Adipocyte (in vitro differentiated cells): ENCODE measurements around the gene SNX8.

Source experiments
- DNase-seq: peaks from one replicate; pipeline ENCODE4 v3.0.0-alpha.2; 2015; ENCODE audit warnings: low read depth
- H3K27me3 ChIP-seq: replicated peaks from 2 replicates; pipeline ENCODE4 v1.7.0; 2013; ENCODE audit warnings: mild to moderate bottlenecking, low read length, moderate library complexity; ENCODE audit not compliant: control insufficient read depth, insufficient read depth
- H3K36me3 ChIP-seq: 2 replicates; pipeline ENCODE4 v1.7.0; 2013; ENCODE audit warnings: low read length, mild to moderate bottlenecking, moderate library complexity; ENCODE audit not compliant: control insufficient read depth, insufficient read depth, severe bottlenecking
- H3K4me1 ChIP-seq: 2 replicates; pipeline ENCODE4 v1.7.0; 2013; ENCODE audit warnings: mild to moderate bottlenecking, low read length, moderate library complexity; ENCODE audit not compliant: control insufficient read depth, insufficient read depth
- H3K4me3 ChIP-seq: 2 replicates; pipeline ENCODE4 v1.7.0; 2013; ENCODE audit warnings: mild to moderate bottlenecking, low read length, moderate library complexity
- H3K9ac ChIP-seq: 2 replicates; pipeline ENCODE4 v1.7.0; 2013; ENCODE audit warnings: mild to moderate bottlenecking, low read length, moderate library complexity
- H3K9me3 ChIP-seq: 2 replicates; pipeline ENCODE4 v1.7.0; 2013; ENCODE audit warnings: mild to moderate bottlenecking, low read length, moderate library complexity; ENCODE audit not compliant: control insufficient read depth

Gene SNX8

GRCh38 chr7:2257651-2258050 lies 56.6 kb downstream of the SNX8 start:
- Histone ChIP-seq H3K9ac (no peak overlapping the region), H3K27me3 (no peaks in the 10 kb centered on the region), H3K4me3 (no peak overlapping the region), H3K9me3 (no peaks in the 10 kb centered on the region), H3K4me1 (no peaks in the 10 kb centered on the region), H3K36me3 (peaks cover 23% of the 10 kb centered on the region)
- no peak for DNase-seq

- no peaks in the 10 kb centered on the region for H3K27me3 ChIP-seq
- H3K4me3 ChIP-seq, result no peak overlapping the region
- no peaks in the 10 kb centered on the region for H3K9me3 ChIP-seq
- DNase-seq, result no peak
- no peaks in the 10 kb centered on the region for H3K4me1 ChIP-seq
- H3K9ac ChIP-seq, result no peak overlapping the region
- H3K36me3 ChIP-seq, result peaks cover 22% of the 10 kb centered on the region
Measured at GRCh38 chr7:2257046-2257551, 57.1 kb downstream of the SNX8 start.

- H3K27me3 ChIP-seq, result no peaks in the 10 kb centered on the region
- H3K9me3 ChIP-seq, result no peaks in the 10 kb centered on the region
- H3K9ac ChIP-seq, result no peak overlapping the region
- H3K36me3 ChIP-seq, result peaks cover 20% of the 10 kb centered on the region
- H3K4me1 ChIP-seq, result no peaks in the 10 kb centered on the region
- H3K4me3 ChIP-seq, result no peak overlapping the region
- no peak for DNase-seq
Measured at GRCh38 chr7:2256306-2257045, 57.8 kb downstream of the SNX8 start.

- H3K9me3 ChIP-seq, result no peaks in the 10 kb centered on the region
- no peak overlapping the region for H3K4me3 ChIP-seq
- H3K4me1 ChIP-seq, result no peaks in the 10 kb centered on the region
- no peak for DNase-seq
- H3K36me3 ChIP-seq, result peaks cover 16% of the 10 kb centered on the region
- no peaks in the 10 kb centered on the region for H3K27me3 ChIP-seq
- H3K9ac ChIP-seq, result no peak overlapping the region
Measured at GRCh38 chr7:2255145-2256139, 58.8 kb downstream of the SNX8 start.

GRCh38 chr7:2254429-2255144 lies 59.7 kb downstream of the SNX8 start:
- H3K4me1 ChIP-seq, result peaks cover 5% of the 10 kb centered on the region
- no peaks in the 10 kb centered on the region for H3K27me3 ChIP-seq
- DNase-seq, result no peak
- H3K36me3 ChIP-seq, result peaks cover 13% of the 10 kb centered on the region
- H3K4me3 ChIP-seq, result no peak overlapping the region
- no peak overlapping the region for H3K9ac ChIP-seq
- H3K9me3 ChIP-seq, result no peaks in the 10 kb centered on the region

- peaks cover 14% of the 10 kb centered on the region for H3K4me1 ChIP-seq
- peaks cover 13% of the 10 kb centered on the region for H3K36me3 ChIP-seq
- H3K4me3 ChIP-seq, result no peak overlapping the region
- DNase-seq, result no peak
- no peaks in the 10 kb centered on the region for H3K27me3 ChIP-seq
- H3K9me3 ChIP-seq, result no peaks in the 10 kb centered on the region
- no peak overlapping the region for H3K9ac ChIP-seq
Measured at GRCh38 chr7:2253525-2254244, 60.6 kb downstream of the SNX8 start.

- DNase-seq, result no peak
- Histone ChIP-seq H3K4me1 (peaks cover 19% of the 10 kb centered on the region), H3K4me3 (no peak overlapping the region), H3K9me3 (no peaks in the 10 kb centered on the region), H3K27me3 (no peaks in the 10 kb centered on the region), H3K9ac (no peak overlapping the region), H3K36me3 (peaks cover 13% of the 10 kb centered on the region)
Measured at GRCh38 chr7:2253021-2253420, 61.2 kb downstream of the SNX8 start.

- Histone ChIP-seq H3K36me3 (peaks cover 13% of the 10 kb centered on the region), H3K9ac (no peak overlapping the region), H3K9me3 (no peaks in the 10 kb centered on the region), H3K4me3 (no peak overlapping the region), H3K27me3 (no peaks in the 10 kb centered on the region), H3K4me1 (peaks cover 19% of the 10 kb centered on the region)
- DNase-seq, result no peak
Measured at GRCh38 chr7:2251841-2252771, 62.1 kb downstream of the SNX8 start.

- peaks cover 7% of the 10 kb centered on the region for H3K36me3 ChIP-seq
- H3K9me3 ChIP-seq, result no peaks in the 10 kb centered on the region
Measured at GRCh38 chr7:2251381-2251780, 62.9 kb downstream of the SNX8 start.

More at GRCh38 chr7:2251381-2251780, 62.9 kb downstream of the SNX8 start:
- Histone ChIP-seq H3K4me3 (no peak overlapping the region), H3K9ac (no peak overlapping the region), H3K27me3 (no peaks in the 10 kb centered on the region), H3K4me1 (peaks cover 19% of the 10 kb centered on the region)
- no peak for DNase-seq
